ENCODE data around the gene FAM163B. TPM values are rescaled to one million over a fixed set of nuclear protein-coding genes. Genes with fewer than 3 reads are reported as not detected.
A peak's percentile ranks its signal among the peaks of the same experiment; 100 is the strongest.

Gene FAM163B
- total and polyA plus RNA-seq, 4 donors, result 2.1 to 4.0 (median 3.4) TPM

GRCh38 chr9:133579601-133580418 lies 29.4 kb downstream of the FAM163B start:
- no peaks in the 10 kb centered on the region for H3K36me3 ChIP-seq (ENCODE audit: control insufficient read depth in 4 of 4, insufficient read depth in 3 of 4, low read depth in 1 of 4, low read length in 3 of 4)
- WGBS, result 79% methylated on average over 31 of the region's 31 CpGs
- no peak for DNase-seq (ENCODE audit: low spot score)
- H3K4me1 ChIP-seq (ENCODE audit: control insufficient read depth in 4 of 4, insufficient read depth in 4 of 4, low read length in 3 of 4), result no peaks in the 10 kb centered on the region
- H3K9ac ChIP-seq (ENCODE audit: low read depth in 1 of 2, low read length in 2 of 2), result no peak overlapping the region
- TF ChIP-seq CTCF (IDR thresholded peaks at IDR 0.05; ENCODE audit: low read depth, low read length, missing input control) (no peak), YY1 (IDR thresholded peaks at IDR 0.05) (no peak), RAD21 (IDR thresholded peaks at IDR 0.05) (no peak), SP1 (IDR thresholded peaks at IDR 0.05) (no peak), FOXA2 (IDR thresholded peaks at IDR 0.05) (no peak), ZBTB33 (IDR thresholded peaks at IDR 0.05) (no peak), NR2F2 (IDR thresholded peaks at IDR 0.05) (no peak), GABPA (IDR thresholded peaks at IDR 0.05 in 1 of 2, conservative IDR thresholded peaks at IDR 0.05 in 1 of 2) (no peak), TAF1 (conservative IDR thresholded peaks at IDR 0.05) (no peak), MAX (IDR thresholded peaks at IDR 0.05) (no peak), EGR1 (IDR thresholded peaks at IDR 0.05; ENCODE audit: low read depth in 2 of 2) (no peak), FOXA1 (IDR thresholded peaks at IDR 0.05) (no peak), HNF4A (conservative IDR thresholded peaks at IDR 0.05) (no peak), HNF4G (IDR thresholded peaks at IDR 0.05) (no peak), RXRA (IDR thresholded peaks at IDR 0.05) (no peak), REST (IDR thresholded peaks at IDR 0.05) (no peak), ATF3 (IDR thresholded peaks at IDR 0.05) (no peak)
- H3K4me3 ChIP-seq (ENCODE audit: low read depth in 1 of 3, low read length in 3 of 3), result no peak overlapping the region
- no peaks in the 10 kb centered on the region for H3K27me3 ChIP-seq (ENCODE audit: control insufficient read depth in 4 of 4, insufficient read depth in 4 of 4, low read length in 3 of 4)
- H3K27ac ChIP-seq (ENCODE audit: low read depth in 1 of 2, low read length in 2 of 2), result peak overlapping the region in 1 of 2 donors; percentile 8
- no peaks in the 10 kb centered on the region for H3K9me3 ChIP-seq (ENCODE audit: control insufficient read depth in 4 of 4, low read length in 3 of 4)

Measured in liver (tissue), 9 donors.